GM23338 (cell line): Measurements from ENCODE around the gene KRT32. TPM values are rescaled to one million over a fixed set of nuclear protein-coding genes. Genes with fewer than 3 reads are reported as not detected.

Source experiments
- ATAC-seq: fragments of 200-7000 bp; cut with Tn5 transposase; 3 replicates; pipeline ENCODE4 v1.9.1; 2020
- DNase-seq: peaks from one replicate; pipeline ENCODE4 v3.0.0-alpha.2; 2015; ENCODE audit warnings: low spot score
- H2AFZ ChIP-seq: fragments of 200-600 bp; sonication (generic); 2 replicates; pipeline ENCODE4 v1.8.0; 2016; ENCODE audit warnings: antibody characterized with exemption, mild to moderate bottlenecking, moderate library complexity
- H3F3A ChIP-seq: fragments of 200-600 bp; sonication (generic); replicated peaks from 2 replicates; pipeline ENCODE4 v1.8.0; 2017; ENCODE audit warnings: antibody characterized with exemption, mixed run types, low read depth
- H3K27ac ChIP-seq: fragments of 200-600 bp; sonication (generic); 2 replicates; pipeline ENCODE4 v1.6.1; 2016; ENCODE audit warnings: low read depth
- H3K27me3 ChIP-seq: fragments of 200-600 bp; sonication (generic); 2 replicates; pipeline ENCODE4 v1.8.0; 2016; ENCODE audit warnings: mild to moderate bottlenecking, mixed run types, moderate library complexity; ENCODE audit not compliant: insufficient read depth
- H3K36me3 ChIP-seq: fragments of 200-600 bp; sonication (generic); 2 replicates; pipeline ENCODE4 v1.8.0; 2016; ENCODE audit warnings: mild to moderate bottlenecking; ENCODE audit not compliant: insufficient read depth
- H3K4me1 ChIP-seq: fragments of 200-600 bp; sonication (generic); 2 replicates; pipeline ENCODE4 v1.8.0; 2016; ENCODE audit warnings: mild to moderate bottlenecking, moderate library complexity; ENCODE audit not compliant: insufficient read depth
- H3K4me2 ChIP-seq: fragments of 200-600 bp; sonication (generic); 2 replicates; pipeline ENCODE4 v1.7.1; 2017; ENCODE audit warnings: mixed run types
- H3K4me3 ChIP-seq: fragments of 200-600 bp; sonication (generic); 2 replicates; pipeline ENCODE4 v1.6.1; 2016; ENCODE audit warnings: mixed run types
- H3K79me2 ChIP-seq: fragments of 200-600 bp; sonication (generic); replicated peaks from 2 replicates; pipeline ENCODE4 v1.8.0; 2017; ENCODE audit warnings: mild to moderate bottlenecking; ENCODE audit not compliant: insufficient read depth
- H3K9me2 ChIP-seq: fragments of 200-600 bp; sonication (generic); 2 replicates; pipeline ENCODE4 v1.8.0; 2017; ENCODE audit not compliant: insufficient read depth
- H4K20me1 ChIP-seq: fragments of 200-600 bp; sonication (generic); replicated peaks from 2 replicates; pipeline ENCODE4 v1.8.0; 2017; ENCODE audit warnings: mild to moderate bottlenecking; ENCODE audit not compliant: insufficient read depth
- H3K27ac Mint-ChIP-seq: 2 replicates; pipeline ENCODE4 v1.8.0; 2020; ENCODE audit warnings: inconsistent platforms, mild to moderate bottlenecking, moderate library complexity, mixed read lengths
- H3K27me3 Mint-ChIP-seq: 3 replicates; pipeline ENCODE4 v1.8.0; 2022; ENCODE audit warnings: low read depth, mild to moderate bottlenecking, moderate library complexity, mixed read lengths, inconsistent platforms; ENCODE audit not compliant: insufficient read depth, poor library complexity
- H3K36me3 Mint-ChIP-seq: 3 replicates; pipeline ENCODE4 v1.8.0; 2021; ENCODE audit warnings: low read depth, mild to moderate bottlenecking, inconsistent platforms, moderate library complexity, mixed read lengths
- H3K4me1 Mint-ChIP-seq: 3 replicates; pipeline ENCODE4 v1.8.0; 2020; ENCODE audit warnings: mild to moderate bottlenecking, inconsistent platforms, mixed read lengths
- H3K4me3 Mint-ChIP-seq: 3 replicates; pipeline ENCODE4 v1.8.0; 2021; ENCODE audit warnings: moderate library complexity, mild to moderate bottlenecking, inconsistent platforms, mixed read lengths
- H3K9me3 Mint-ChIP-seq: 3 replicates; pipeline ENCODE4 v1.8.0; 2020; ENCODE audit warnings: moderate library complexity, mild to moderate bottlenecking, inconsistent platforms, mixed read lengths
- CTCF ChIP-seq, 2 experiments: fragments of 200-600 bp in 1 of 2; sonication (generic) in 1 of 2; conservative IDR thresholded peaks; 2 replicates each; pipeline versions ENCODE4 v1.5.1 to v1.6.1; 2016 to 2017; ENCODE audit warnings: antibody characterized with exemption in 2 of 2, low read depth in 2 of 2, mild to moderate bottlenecking in 2 of 2, moderate library complexity in 1 of 2
- ETS1 ChIP-seq: IDR thresholded peaks from 2 replicates; pipeline ENCODE4 v1.6.1; 2016; ENCODE audit warnings: antibody characterized with exemption
- JUNB ChIP-seq: IDR thresholded peaks from one replicate; pipeline ENCODE4 v1.6.1; 2016; ENCODE audit warnings: antibody characterized with exemption; ENCODE audit not compliant: unreplicated experiment
- REST ChIP-seq: IDR thresholded peaks from one replicate; pipeline ENCODE4 v1.6.1; 2018; ENCODE audit warnings: antibody characterized with exemption; ENCODE audit not compliant: unreplicated experiment
- polyA plus RNA-seq: library from polyadenylated mRNA; unstranded; fragments of >200 nt; fragmentation: Nextera tagmentation; extraction: Ambion mirVana; gene quantifications from 2 replicates; pipeline ENCODE4 v1.2.1, GENCODE V29; 2016
- total RNA-seq: library from RNA; depleted of rRNA; stranded (reverse); fragments of >200 nt; shearing (Covaris generic); gene quantifications from 2 replicates; pipeline ENCODE4 v1.2.3, GENCODE V29; 2014

KRT32 gene
- total and polyA plus RNA-seq, 2 experiments from 2014 or later: not detected

- Histone ChIP-seq H3K27me3 (no peaks in the 10 kb centered on the region), H3K4me2 (no peak overlapping the region), H2AFZ (no peak overlapping the region), H3K4me1 (no peaks in the 10 kb centered on the region), H3K4me3 (no peak overlapping the region), H3K9me2 (no peaks in the 10 kb centered on the region), H3K27ac (no peak overlapping the region), H3K36me3 (no peaks in the 10 kb centered on the region; the same call in 1 of the 2 replicates), H3K79me2 (no peaks in the 10 kb centered on the region), H3F3A (no peaks in the 10 kb centered on the region), H4K20me1 (no peaks in the 10 kb centered on the region)
- Mint-ChIP-seq H3K36me3 (peaks cover 2% of the 10 kb centered on the region; the same call in 1 of the 3 replicates), H3K9me3 (peaks cover 19% of the 10 kb centered on the region; the same call in 2 of the 3 replicates), H3K4me3 (no peak overlapping the region), H3K27me3 (peaks cover 4% of the 10 kb centered on the region), H3K4me1 (no peaks in the 10 kb centered on the region), H3K27ac (no peak overlapping the region)
- DNase-seq (no peak), ATAC-seq (no peak)
- no peak for TF ChIP-seq JUNB
- no peak for TF ChIP-seq REST
Measured at GRCh38 chr17:41451154-41451728, 15.9 kb downstream of the KRT32 start.

GRCh38 chr17:41449008-41449407 is 18.2 kb downstream of the KRT32 start:
- no peaks in the 10 kb centered on the region for H3K9me2 ChIP-seq
- Mint-ChIP-seq H3K9me3 (peaks cover 19% of the 10 kb centered on the region; the same call in 2 of the 3 replicates), H3K4me3 (no peak overlapping the region), H3K27ac (no peak overlapping the region), H3K27me3 (peaks cover 4% of the 10 kb centered on the region), H3K36me3 (peaks cover 2% of the 10 kb centered on the region; the same call in 1 of the 3 replicates), H3K4me1 (no peaks in the 10 kb centered on the region)
- DNase-seq (no peak), ATAC-seq (no peak)
- no peaks in the 10 kb centered on the region for H4K20me1 ChIP-seq
- H3K79me2 ChIP-seq: no peaks in the 10 kb centered on the region
- no peaks in the 10 kb centered on the region for H3F3A ChIP-seq
- no peak overlapping the region for H3K4me3 ChIP-seq
- no peak overlapping the region for H3K4me2 ChIP-seq
- H2AFZ ChIP-seq: no peak overlapping the region
- H3K27me3 ChIP-seq: no peaks in the 10 kb centered on the region
- H3K4me1 ChIP-seq: no peaks in the 10 kb centered on the region
- no peak overlapping the region for H3K27ac ChIP-seq
- H3K36me3 ChIP-seq: no peaks in the 10 kb centered on the region; the same call in 1 of the 2 replicates
- no peak for TF ChIP-seq CTCF (conservative IDR thresholded peaks at IDR 0.05; ENCODE audit: low read depth in 2 of 2)
- no peak for TF ChIP-seq REST
- no peak for TF ChIP-seq ETS1
